Retina (tissue), 1 donor: ENCODE results near the gene TSEN54.
A peak's percentile ranks its signal among the peaks of the same experiment; 100 is the strongest.
"Not testable (repeated sequence)": the region's sequence is repeated elsewhere in the genome, so short reads cannot be mapped to it uniquely, and the experiment has no call there.

Source experiments
- DNase-seq: peaks from one replicate; pipeline ENCODE4 v3.0.0-alpha.2; 2016

TSEN54 gene

GRCh38 chr17:75516255-75516618 is at the start of gene TSEN54:
Gene TSEN54, plus strand, starts transcription at chr17:75516528. Its CDS starts 33 bp downstream, at chr17:75516561.
- no peak for DNase-seq

- no peak for DNase-seq
Observed at GRCh38 chr17:75468291-75468754, 48.0 kb upstream of the TSEN54 start.

- no peak for DNase-seq
Observed at GRCh38 chr17:75468779-75469373, 47.5 kb upstream of the TSEN54 start.

GRCh38 chr17:75471207-75471606 is 45.1 kb upstream of the TSEN54 start:
- no peak for DNase-seq

- no peak for DNase-seq
Observed at GRCh38 chr17:75472119-75472518, 44.2 kb upstream of the TSEN54 start.

GRCh38 chr17:75473246-75473645 is 43.1 kb upstream of the TSEN54 start:
- no peak for DNase-seq

- DNase-seq = no peak
Observed at GRCh38 chr17:75474736-75475135, 41.6 kb upstream of the TSEN54 start.

- DNase-seq = peak; percentile 44
Observed at GRCh38 chr17:75475144-75475835, 41.0 kb upstream of the TSEN54 start.

GRCh38 chr17:75475851-75476250 is 40.5 kb upstream of the TSEN54 start:
- DNase-seq = no peak

- no peak for DNase-seq
Observed at GRCh38 chr17:75476271-75476671, 40.1 kb upstream of the TSEN54 start.

GRCh38 chr17:75476752-75477489 is 39.4 kb upstream of the TSEN54 start:
- no peak for DNase-seq

- DNase-seq = not testable (repeated sequence)
Observed at GRCh38 chr17:75477490-75477862, 38.9 kb upstream of the TSEN54 start.

- no peak for DNase-seq
Observed at GRCh38 chr17:75478508-75478907, 37.8 kb upstream of the TSEN54 start.

GRCh38 chr17:75480281-75480680 is 36.0 kb upstream of the TSEN54 start:
- no peak for DNase-seq

GRCh38 chr17:75481194-75482068 is 34.9 kb upstream of the TSEN54 start:
- no peak for DNase-seq

- no peak for DNase-seq
Observed at GRCh38 chr17:75482098-75482942, 34.0 kb upstream of the TSEN54 start.

GRCh38 chr17:75485688-75486087 is 30.6 kb upstream of the TSEN54 start:
- DNase-seq = no peak

GRCh38 chr17:75486151-75486550 is 30.2 kb upstream of the TSEN54 start:
- no peak for DNase-seq

GRCh38 chr17:75486951-75487350 is 29.4 kb upstream of the TSEN54 start:
- DNase-seq = no peak

- DNase-seq = no peak
Observed at GRCh38 chr17:75487351-75488070, 28.8 kb upstream of the TSEN54 start.
